ENCODE measurements around the gene ADAMTS13.

The ADAMTS13 gene

DNA sequence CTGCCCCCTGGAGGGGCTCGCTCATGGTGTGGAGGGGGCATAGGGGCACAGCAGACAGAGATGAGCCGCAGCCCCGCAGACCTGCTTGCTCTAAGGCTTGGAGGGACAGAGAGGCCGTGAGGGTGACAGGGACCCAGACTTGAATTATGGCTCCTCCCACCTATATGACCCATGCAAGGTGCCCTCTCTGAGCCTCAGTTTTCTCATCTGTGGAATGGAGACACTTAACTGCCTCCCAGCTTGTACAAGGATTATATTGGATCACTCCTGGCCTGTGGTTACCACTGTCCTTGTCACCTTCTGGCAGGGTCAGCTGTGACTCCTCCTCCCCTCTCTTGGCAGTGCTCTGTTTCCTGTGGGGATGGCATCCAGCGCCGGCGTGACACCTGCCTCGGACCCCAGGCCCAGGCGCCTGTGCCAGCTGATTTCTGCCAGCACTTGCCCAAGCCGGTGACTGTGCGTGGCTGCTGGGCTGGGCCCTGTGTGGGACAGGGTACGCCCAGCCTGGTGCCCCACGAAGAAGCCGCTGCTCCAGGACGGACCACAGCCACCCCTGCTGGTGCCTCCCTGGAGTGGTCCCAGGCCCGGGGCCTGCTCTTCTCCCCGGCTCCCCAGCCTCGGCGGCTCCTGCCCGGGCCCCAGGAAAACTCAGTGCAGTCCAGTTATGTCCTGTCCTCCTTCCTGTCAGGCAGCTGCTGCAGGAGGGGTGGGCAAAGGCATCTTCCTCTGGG is 32.9 kb downstream of the ADAMTS13 start:
- DNase-seq (ENCODE audit: low read depth) = no peak

GRCh38 chr9:133455936-133456335 is 33.8 kb downstream of the ADAMTS13 start:
- DNase-seq (ENCODE audit: low read depth) = no peak

GRCh38 chr9:133456409-133456808 is 34.2 kb downstream of the ADAMTS13 start:
- DNase-seq (ENCODE audit: low read depth) = no peak

DNA sequence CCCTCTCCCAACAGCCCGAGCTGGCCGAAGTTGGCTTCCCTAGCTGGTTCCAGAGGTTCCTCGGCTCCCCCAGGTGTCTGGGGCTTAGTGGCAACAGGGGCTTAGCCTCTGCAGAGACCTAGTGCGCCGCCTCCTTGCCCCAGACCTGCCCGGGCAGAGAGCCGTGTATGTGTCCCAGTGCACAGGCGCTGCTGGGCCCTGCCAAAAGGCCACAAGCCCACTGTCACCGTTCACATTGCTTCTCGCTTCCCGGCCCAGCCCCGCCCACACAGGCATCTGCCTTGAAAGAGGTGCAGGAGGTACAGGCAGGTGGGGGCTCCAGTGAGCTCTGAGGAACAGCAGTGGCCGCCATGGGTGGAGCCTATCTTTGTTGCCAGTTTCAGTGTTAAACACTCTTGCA is 35.1 kb downstream of the ADAMTS13 start:
- DNase-seq (ENCODE audit: low read depth) = no peak

DNA sequence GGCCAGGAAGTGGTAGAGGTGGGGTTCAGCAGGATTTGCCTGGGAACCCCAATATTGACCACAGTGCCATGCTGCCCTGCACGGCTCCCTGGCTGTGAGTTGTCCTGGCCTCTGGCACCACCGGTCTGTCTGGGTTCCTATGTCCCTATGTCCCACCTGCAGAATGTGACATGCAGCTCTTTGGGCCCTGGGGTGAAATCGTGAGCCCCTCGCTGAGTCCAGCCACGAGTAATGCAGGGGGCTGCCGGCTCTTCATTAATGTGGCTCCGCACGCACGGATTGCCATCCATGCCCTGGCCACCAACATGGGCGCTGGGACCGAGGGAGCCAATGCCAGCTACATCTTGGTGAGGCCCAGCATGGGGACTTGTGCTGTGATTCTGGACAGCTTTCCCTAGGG is 35.6 kb downstream of the ADAMTS13 start:
- no peak for DNase-seq (ENCODE audit: low read depth)

DNA sequence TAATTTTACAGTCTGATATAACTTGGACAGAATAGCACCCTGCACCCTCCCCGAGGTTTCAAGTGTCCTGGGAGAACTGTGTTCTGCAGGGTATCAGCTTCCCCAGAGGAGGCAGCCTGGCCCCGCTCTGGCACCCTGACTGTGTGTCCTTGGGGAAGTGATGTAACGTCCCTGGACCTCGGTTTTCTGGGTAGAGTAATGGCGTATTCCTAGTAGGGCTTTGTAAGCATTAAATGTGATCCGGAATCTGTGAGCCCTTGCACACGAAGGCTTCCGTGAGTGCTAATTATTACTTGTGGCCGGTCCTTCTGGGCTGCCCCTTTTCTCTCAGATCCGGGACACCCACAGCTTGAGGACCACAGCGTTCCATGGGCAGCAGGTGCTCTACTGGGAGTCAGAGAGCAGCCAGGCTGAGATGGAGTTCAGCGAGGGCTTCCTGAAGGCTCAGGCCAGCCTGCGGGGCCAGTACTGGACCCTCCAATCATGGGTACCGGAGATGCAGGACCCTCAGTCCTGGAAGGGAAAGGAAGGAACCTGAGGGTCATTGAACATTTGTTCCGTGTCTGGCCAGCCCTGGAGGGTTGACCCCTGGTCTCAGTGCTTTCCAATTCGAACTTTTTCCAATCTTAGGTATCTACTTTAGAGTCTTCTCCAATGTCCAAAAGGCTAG is 36.6 kb downstream of the ADAMTS13 start:
- no peak for DNase-seq (ENCODE audit: low read depth)

- DNase-seq (ENCODE audit: low read depth) = peak; percentile 85
These were observed 37.6 kb downstream of the ADAMTS13 start, which contains the start of gene CACFD1 for GRCh38 chr9:133459476-133460404. Gene CACFD1, plus strand, starts transcription at chr9:133459978. Its CDS starts 89 bp downstream, at chr9:133460067.

DNA sequence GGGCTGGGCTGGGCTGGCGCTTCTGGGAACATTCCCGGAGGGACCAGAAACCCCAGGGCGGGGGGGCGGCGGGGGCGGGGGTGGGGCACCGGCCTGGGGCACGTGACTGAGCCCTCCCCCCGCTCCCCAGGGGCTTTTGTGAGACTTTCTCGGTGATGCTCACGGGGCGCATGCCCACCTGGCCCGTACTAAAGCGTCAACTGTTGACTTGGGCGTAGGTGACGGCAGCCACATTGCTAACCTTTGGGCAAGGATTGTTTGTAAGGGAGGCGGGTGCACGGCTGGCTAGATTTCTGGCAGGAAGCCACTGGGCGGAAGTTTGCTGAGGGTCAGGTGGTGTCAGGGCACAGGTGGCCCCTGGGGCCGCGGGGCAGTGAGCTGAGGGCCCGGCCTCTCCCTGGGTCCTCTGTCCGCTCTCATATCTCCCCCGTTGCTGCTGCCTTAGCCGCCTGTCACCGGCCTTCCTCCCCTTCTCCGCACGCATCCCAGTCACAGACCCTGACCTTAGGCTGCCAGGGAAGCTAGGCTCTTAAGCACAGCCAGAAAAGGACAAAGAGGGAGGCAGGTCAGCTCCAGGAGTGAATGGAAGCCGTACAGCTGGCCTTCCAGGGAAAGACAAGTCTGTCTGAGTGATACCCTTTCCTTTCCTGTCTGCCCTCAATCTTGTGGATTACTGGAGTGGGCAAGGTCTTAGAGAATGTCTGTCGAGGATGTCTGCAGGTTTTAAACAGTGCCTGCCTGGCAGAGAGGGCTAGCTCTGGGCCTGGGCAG is 38.4 kb downstream of the ADAMTS13 start:
- DNase-seq (ENCODE audit: low read depth) = no peak

- DNase-seq (ENCODE audit: low read depth) = no peak
These were observed 39.8 kb downstream of the ADAMTS13 start for GRCh38 chr9:133461975-133462374.

GRCh38 chr9:133463234-133463863 is 41.2 kb downstream of the ADAMTS13 start:
- no peak for DNase-seq (ENCODE audit: low read depth)

DNA sequence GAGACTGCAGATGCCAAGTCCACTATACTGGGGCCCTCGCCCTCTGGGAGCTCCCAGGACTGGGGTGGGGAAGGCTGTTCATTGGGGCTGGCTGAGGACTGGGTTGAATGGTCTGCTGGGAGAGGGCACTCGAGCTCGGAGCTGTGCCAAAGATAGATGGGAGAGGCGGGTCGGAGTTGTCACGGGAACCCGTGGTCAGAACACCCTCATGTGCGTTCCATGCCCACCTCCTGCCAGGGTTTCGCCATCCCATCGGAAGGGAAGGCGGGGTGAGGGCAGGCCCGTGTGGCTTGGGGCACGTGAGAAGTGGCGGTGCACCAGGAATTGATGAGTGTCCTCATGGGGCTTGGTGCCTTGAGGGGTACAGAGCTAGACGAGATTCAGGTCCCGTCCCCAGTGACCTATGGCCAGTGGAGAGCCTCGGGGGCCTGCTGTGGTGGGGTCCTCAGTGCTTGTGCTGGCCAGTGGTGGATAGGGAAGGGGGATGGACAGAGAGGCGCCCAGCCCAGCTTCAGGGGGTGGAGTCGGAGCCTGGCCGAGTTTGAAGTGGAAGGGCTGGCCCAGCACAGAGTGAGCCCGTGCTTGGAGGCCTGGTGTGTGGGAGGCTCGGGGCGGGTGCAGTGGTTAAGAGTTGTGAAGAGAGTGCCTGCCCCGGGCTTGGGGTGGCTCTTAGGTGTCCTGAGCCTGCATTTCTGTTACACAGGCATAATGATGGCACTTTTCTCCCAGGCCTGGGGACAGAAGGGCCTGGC is 41.9 kb downstream of the ADAMTS13 start:
- no peak for DNase-seq (ENCODE audit: low read depth)

DNA sequence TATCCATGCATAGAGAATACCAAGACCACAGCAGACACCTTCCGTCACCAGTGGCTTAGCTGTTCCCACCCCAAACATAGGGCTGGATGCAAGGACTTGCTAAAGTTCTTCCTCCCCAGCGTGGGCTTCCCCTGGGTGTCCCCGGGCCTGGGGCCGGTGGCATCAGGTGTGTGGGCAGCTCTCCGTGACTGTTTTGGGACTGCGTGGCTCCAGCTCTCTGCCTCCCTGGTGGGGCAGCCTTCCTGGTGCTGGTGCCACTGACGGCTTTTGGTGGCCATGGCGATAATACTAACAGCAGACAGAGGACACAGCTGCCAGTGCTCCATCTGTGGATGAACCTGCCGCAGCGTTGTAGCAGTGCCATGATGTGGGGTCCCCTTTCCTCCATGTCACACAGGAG is 42.5 kb downstream of the ADAMTS13 start:
- no peak for DNase-seq (ENCODE audit: low read depth)

DNA sequence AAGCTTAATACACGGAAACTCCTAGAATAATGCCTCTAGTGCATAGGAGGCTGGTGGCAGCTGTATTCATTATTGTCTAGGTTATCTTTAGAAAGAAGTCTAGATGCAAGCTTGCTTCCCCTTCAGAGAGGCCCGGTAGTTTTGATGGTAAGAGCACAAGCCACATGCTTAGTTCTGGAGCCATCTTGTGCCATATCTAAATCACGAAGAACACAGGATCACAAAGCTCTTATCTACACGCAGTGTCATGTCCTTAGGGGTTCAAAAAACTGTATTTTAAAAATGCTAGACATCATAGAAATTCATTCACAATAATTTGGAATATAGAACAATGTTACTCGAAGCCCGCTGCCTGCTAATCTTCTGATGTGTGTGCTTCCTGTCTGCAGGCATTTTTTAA is 43.8 kb downstream of the ADAMTS13 start:
- no peak for DNase-seq (ENCODE audit: low read depth)

DNA sequence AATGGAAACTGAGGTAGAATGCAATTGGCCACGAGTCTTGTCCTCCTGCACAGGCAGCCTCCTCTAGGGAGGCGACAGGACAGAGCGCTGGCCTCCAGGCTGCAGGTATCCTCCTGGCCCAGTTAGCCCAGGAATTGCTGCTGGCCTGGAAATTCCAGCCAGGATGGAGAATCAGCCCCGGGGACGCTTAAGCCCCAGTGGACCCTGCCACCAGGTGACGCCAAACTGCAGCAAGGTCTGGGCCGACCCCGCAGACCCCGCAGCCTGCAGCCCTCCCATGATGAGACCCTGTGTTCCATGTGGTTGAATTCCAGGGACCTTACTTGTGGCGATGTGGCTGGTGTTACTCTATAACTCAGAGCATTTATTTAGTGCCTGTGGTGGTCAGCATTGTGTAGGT is 44.9 kb downstream of the ADAMTS13 start:
- DNase-seq (ENCODE audit: low read depth) = no peak

GRCh38 chr9:133468374-133468773 is 46.2 kb downstream of the ADAMTS13 start:
- no peak for DNase-seq (ENCODE audit: low read depth)

GRCh38 chr9:133468777-133469421 is 46.7 kb downstream of the ADAMTS13 start:
- DNase-seq (ENCODE audit: low read depth) = no peak

GRCh38 chr9:133470427-133470924 is 48.3 kb downstream of the ADAMTS13 start:
- DNase-seq (ENCODE audit: low read depth) = no peak

- DNase-seq (ENCODE audit: low read depth) = no peak
These were observed 48.8 kb downstream of the ADAMTS13 start for GRCh38 chr9:133470988-133471387.

DNA sequence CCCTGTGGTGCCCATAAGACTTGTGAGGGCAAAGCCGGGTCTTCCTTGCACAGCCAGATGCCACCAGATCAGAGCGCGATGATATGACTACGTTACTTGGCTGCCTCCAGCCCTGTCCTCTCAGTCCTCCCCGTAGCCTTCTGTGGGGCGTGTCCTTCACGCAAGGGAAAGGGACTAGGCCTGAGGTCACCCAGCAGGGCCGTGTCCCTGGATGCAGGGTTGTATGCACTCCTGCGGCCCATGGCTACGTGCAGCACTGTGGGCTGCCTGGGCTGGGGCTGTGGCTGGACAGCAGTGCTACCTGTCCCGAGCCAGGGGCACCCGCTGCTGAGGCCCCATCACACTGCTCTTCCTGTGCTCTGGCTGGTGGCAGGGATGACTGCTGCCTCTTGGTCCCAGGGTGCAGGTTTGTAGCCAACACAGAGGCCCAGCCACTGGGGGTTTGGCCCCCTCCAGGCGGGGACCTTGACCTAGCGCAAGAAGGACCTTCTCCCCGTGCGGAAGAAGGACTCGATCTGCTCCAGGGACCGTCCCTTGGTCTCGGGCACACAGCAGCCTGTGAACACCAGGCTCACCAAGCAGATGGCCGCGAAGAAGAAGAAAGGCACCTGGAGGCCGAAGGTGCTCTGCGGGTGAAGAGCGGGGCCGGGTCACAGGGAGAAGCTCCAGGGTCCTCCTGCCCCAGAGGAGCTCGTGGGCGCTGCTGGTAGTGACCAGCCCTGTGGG is 49.5 kb downstream of the ADAMTS13 start:
- DNase-seq (ENCODE audit: low read depth) = no peak

Data from stimulated activated CD8-positive, alpha-beta memory T cell treated with anti-CD3 and anti-CD28 coated beads, Interleukin-15, amount 100 ng/mL, for 1 hour (primary cell).